ENCODE measurements around the gene TMPRSS9.
"Not testable (repeated sequence)": the region's sequence is repeated elsewhere in the genome, so short reads cannot be mapped to it uniquely, and the experiment has no call there.

DNA sequence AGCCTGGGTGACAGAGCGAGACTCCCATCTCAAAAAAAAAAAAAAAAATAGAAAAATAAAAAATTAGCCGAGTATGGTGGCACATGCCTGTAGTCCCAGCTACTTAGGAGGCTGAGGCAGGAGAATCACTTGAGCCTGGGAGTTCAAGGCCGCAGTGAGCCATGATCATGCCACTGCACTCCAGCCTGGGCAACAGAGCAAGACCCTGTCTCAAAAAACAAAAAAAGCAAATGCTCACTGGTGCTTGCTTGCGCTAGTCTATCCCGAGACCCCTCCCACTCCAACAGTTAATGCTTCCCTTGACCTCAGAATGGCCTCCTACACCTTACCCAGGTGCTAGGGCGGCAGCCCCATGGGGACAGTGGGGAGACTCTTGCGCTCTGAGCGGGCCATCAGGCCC lies 57.4 kb downstream of the TMPRSS9 start:
- not testable (repeated sequence) for TF ChIP-seq POLR2A (IDR thresholded peaks at IDR 0.05)
- TF ChIP-seq, protein P1, sequence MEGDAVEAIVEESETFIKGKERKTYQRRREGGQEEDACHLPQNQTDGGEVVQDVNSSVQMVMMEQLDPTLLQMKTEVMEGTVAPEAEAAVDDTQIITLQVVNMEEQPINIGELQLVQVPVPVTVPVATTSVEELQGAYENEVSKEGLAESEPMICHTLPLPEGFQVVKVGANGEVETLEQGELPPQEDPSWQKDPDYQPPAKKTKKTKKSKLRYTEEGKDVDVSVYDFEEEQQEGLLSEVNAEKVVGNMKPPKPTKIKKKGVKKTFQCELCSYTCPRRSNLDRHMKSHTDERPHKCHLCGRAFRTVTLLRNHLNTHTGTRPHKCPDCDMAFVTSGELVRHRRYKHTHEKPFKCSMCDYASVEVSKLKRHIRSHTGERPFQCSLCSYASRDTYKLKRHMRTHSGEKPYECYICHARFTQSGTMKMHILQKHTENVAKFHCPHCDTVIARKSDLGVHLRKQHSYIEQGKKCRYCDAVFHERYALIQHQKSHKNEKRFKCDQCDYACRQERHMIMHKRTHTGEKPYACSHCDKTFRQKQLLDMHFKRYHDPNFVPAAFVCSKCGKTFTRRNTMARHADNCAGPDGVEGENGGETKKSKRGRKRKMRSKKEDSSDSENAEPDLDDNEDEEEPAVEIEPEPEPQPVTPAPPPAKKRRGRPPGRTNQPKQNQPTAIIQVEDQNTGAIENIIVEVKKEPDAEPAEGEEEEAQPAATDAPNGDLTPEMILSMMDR (IDR thresholded peaks at IDR 0.05) = not testable (repeated sequence)

Data from adrenal gland (tissue), 5 donors.